Osteoblast (primary cell): Measurements from ENCODE around the gene CREB5. TPM values are rescaled to one million over a fixed set of nuclear protein-coding genes. Genes with fewer than 3 reads are reported as not detected.

Experiments used
- DNase-seq: peaks from one replicate; pipeline ENCODE4 v3.0.0; 2011; ENCODE audit warnings: low spot score, mixed read lengths; ENCODE audit not compliant: insufficient read length; ENCODE audit errors: missing footprints
- H2AFZ ChIP-seq: 2 replicates; pipeline ENCODE4 v1.6.0; 2011; ENCODE audit warnings: mild to moderate bottlenecking, low read length
- H3K27ac ChIP-seq: 2 replicates; pipeline ENCODE4 v1.5.1; 2011; ENCODE audit warnings: mild to moderate bottlenecking, low read depth, low read length, moderate library complexity
- H3K27me3 ChIP-seq: 2 replicates; pipeline ENCODE4 v1.6.0; 2012; ENCODE audit warnings: mild to moderate bottlenecking, control low read depth, inconsistent platforms, low read length, moderate library complexity; ENCODE audit not compliant: insufficient read depth
- H3K36me3 ChIP-seq: 2 replicates; pipeline ENCODE4 v1.5.1; 2011; ENCODE audit warnings: mild to moderate bottlenecking, low read length, control low read depth, moderate library complexity; ENCODE audit not compliant: insufficient read depth
- H3K4me1 ChIP-seq: 2 replicates; pipeline ENCODE4 v1.5.1; 2011; ENCODE audit warnings: mild to moderate bottlenecking, low read length, control low read depth, moderate library complexity; ENCODE audit not compliant: insufficient read depth
- H3K4me2 ChIP-seq: 2 replicates; pipeline ENCODE4 v1.6.0; 2011; ENCODE audit warnings: mild to moderate bottlenecking, low read length; ENCODE audit not compliant: insufficient read depth
- H3K4me3 ChIP-seq: fragments of 200-600 bp; sonication (generic); 3 replicates; pipeline ENCODE4 v1.5.1; 2012; ENCODE audit warnings: mild to moderate bottlenecking, low read length, inconsistent platforms; ENCODE audit not compliant: insufficient read depth
- H3K79me2 ChIP-seq: 2 replicates; pipeline ENCODE4 v1.6.0; 2012; ENCODE audit warnings: mild to moderate bottlenecking, low read length, control low read depth, inconsistent platforms; ENCODE audit not compliant: insufficient read depth
- H3K9me3 ChIP-seq: 2 replicates; pipeline ENCODE4 v1.5.1; 2011; ENCODE audit warnings: low read depth, low read length, control low read depth
- H4K20me1 ChIP-seq: 2 replicates; pipeline ENCODE4 v1.6.0; 2012; ENCODE audit warnings: mild to moderate bottlenecking, low read length, control low read depth; ENCODE audit not compliant: insufficient read depth
- CTCF ChIP-seq: IDR thresholded peaks from 2 replicates; pipeline ENCODE4 v1.5.1; 2011; ENCODE audit warnings: mild to moderate bottlenecking, low read depth, low read length, moderate library complexity; ENCODE audit errors: extremely low read depth
- total RNA-seq: library from RNA; depleted of rRNA; stranded (reverse); fragments of >200 nt; gene quantifications from 2 replicates; pipeline ENCODE4 v1.2.3, GENCODE V29; 2012

Gene CREB5
- total RNA-seq, 1 donor: 5.1 TPM

- no peak for TF ChIP-seq CTCF
- H2AFZ ChIP-seq: no peak overlapping the region
- no peaks in the 10 kb centered on the region for H3K27me3 ChIP-seq
- no peak overlapping the region for H3K27ac ChIP-seq
- no peaks in the 10 kb centered on the region for H3K79me2 ChIP-seq
- H3K4me2 ChIP-seq: no peak overlapping the region
- no peaks in the 10 kb centered on the region for H3K9me3 ChIP-seq
- no peak for DNase-seq
- H3K4me3 ChIP-seq: no peak overlapping the region
- peaks cover 47% of the 10 kb centered on the region for H3K4me1 ChIP-seq
- no peaks in the 10 kb centered on the region for H4K20me1 ChIP-seq
- no peaks in the 10 kb centered on the region for H3K36me3 ChIP-seq
Observed at GRCh38 chr7:28575241-28575643, 162.9 kb downstream of the CREB5 start.

GRCh38 chr7:28576656-28577055, 164.3 kb downstream of the CREB5 start:
- Histone ChIP-seq H4K20me1 (no peaks in the 10 kb centered on the region), H3K27me3 (no peaks in the 10 kb centered on the region), H3K36me3 (no peaks in the 10 kb centered on the region), H3K4me3 (no peak overlapping the region), H3K4me1 (peaks cover 41% of the 10 kb centered on the region), H2AFZ (no peak overlapping the region), H3K79me2 (no peaks in the 10 kb centered on the region), H3K27ac (no peak overlapping the region), H3K4me2 (no peak overlapping the region), H3K9me3 (no peaks in the 10 kb centered on the region)
- TF ChIP-seq CTCF: no peak
- DNase-seq: no peak

- Histone ChIP-seq H3K79me2 (no peaks in the 10 kb centered on the region), H3K9me3 (no peaks in the 10 kb centered on the region), H3K27ac (no peak overlapping the region), H3K36me3 (no peaks in the 10 kb centered on the region), H2AFZ (no peak overlapping the region), H3K4me3 (no peak overlapping the region), H3K27me3 (no peaks in the 10 kb centered on the region), H3K4me2 (no peak overlapping the region), H4K20me1 (no peaks in the 10 kb centered on the region), H3K4me1 (peaks cover 19% of the 10 kb centered on the region)
- DNase-seq: no peak
- TF ChIP-seq CTCF: no peak
Observed at GRCh38 chr7:28579571-28579970, 167.3 kb downstream of the CREB5 start.

DNA sequence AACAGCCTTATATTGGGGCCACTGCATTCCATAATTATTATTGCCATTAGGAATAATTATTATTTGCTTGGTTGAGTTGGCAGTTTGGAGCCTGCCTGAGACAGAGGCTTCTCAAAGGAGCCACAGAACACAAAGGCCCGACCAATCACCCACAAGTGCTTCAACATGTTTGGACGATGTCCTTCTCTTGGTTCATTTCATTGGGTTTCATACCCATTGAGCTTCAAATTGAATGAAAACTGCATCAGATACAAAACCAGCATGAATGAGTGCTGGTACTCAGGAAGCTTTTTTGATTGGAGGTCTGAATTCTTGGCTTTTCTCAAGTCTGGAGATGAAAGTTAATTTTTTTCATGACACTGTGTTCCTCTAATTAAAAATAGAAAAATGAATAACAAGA, 168.3 kb downstream of the CREB5 start:
- no peak overlapping the region for H3K4me2 ChIP-seq
- no peaks in the 10 kb centered on the region for H3K27me3 ChIP-seq
- no peak overlapping the region for H3K4me3 ChIP-seq
- no peak for TF ChIP-seq CTCF
- H3K36me3 ChIP-seq: no peaks in the 10 kb centered on the region
- H3K79me2 ChIP-seq: no peaks in the 10 kb centered on the region
- no peak for DNase-seq
- H4K20me1 ChIP-seq: no peaks in the 10 kb centered on the region
- H3K4me1 ChIP-seq: peaks cover 8% of the 10 kb centered on the region
- no peak overlapping the region for H3K27ac ChIP-seq
- no peak overlapping the region for H2AFZ ChIP-seq
- no peaks in the 10 kb centered on the region for H3K9me3 ChIP-seq
